Stimulated activated CD8-positive, alpha-beta memory T cell treated with anti-CD3 and anti-CD28 coated beads, Interleukin-12 subunit alpha, Interleukin-12 subunit beta, amount 100 ng/mL, for 4 hours (primary cell): ENCODE measurements around the gene SOCS3.

Experiments
- DNase-seq: peaks from one replicate; pipeline ENCODE4 v3.0.0-alpha.2; 2020; ENCODE audit warnings: low read depth

SOCS3 gene

GRCh38 chr17:78307887-78308638 is 51.8 kb downstream of the SOCS3 start:
- DNase-seq, result no peak

- no peak for DNase-seq
Observed at GRCh38 chr17:78306913-78307312, 53.0 kb downstream of the SOCS3 start.
